GM18502 (cell line): Measurements from ENCODE around the gene ASPDH.

Experiments used
- ATAC-seq: cut with Tn5 transposase; IDR thresholded peaks from one replicate; pipeline ENCODE4 v1.9.1; 2021; ENCODE audit warnings: mild to moderate bottlenecking; ENCODE audit not compliant: unreplicated experiment, poor library complexity

ASPDH gene

DNA sequence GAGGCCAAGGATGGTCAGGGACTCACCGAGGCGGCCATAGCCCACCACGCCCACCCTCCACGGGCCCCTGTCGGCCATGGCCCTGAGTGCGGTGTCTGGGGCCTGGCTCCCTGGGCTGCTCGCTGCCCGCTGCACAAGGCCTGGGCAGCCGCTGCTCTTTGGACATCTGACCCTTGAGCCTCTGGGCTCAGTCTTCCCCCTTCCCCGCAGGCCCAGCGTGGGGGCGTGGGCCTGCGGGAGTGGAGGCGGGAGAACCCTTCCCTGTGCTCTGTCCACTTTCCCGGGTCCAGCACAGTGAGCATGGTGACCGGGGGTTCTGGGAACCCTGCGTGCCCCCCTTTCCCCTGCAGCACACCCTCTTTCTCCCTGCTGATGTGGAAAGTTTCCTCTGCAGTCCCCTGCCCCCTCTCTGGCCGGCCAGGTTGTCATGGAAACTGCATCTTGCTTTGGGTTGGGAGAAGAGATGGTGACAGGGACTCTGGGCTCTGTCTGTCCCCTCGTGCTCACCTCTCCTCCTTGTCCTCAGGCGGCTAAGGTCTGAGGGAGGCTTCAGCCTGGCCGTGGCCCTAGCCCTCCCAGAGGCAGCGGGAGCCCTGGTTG, at the start of gene ASPDH:
Gene ASPDH (minus strand): TSS at position 168 of the 600 bp plus-strand sequence. CDS start 90 bp downstream, at position 78.
- ATAC-seq = no peak

DNA sequence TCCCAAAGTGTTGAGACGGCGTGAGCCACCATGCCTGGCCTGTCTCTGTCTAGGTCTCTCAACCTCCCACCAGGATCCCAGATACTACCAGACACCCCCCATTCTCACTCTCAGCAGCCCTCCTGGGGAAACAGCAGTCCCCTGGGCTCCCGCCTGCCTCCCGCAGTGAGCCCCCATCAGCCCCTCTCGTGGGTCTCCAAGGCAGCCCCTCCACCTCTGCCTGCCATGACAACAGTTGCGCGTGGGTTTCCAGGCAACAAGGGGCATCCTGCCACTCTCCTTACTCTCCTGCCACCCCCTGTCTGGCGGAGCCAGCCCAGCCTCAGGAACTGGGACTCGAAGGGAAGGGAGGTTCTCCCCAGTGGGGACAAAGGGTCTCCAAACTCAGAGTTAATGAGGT, 49.3 kb upstream of the ASPDH start:
- no peak for ATAC-seq

DNA sequence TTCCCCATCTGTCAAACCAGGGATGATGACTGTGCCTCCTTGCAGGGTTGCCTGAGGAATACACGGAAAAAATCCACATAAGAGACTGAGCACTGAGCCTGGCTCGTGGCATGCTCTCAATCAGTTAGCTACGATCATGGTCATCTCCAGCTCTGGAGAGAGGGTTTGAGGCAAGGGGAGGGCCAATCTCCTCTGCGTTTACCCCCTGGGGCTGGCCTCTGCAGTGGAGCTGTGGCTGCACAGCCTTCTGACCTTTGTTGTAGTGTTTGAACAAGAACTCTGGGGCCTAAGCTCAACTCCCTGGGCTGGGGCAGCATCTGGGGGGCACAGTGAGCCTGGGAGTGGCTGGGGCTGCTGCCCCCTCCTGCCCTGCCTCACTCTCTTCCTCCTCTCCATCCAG, 48.6 kb upstream of the ASPDH start:
- no peak for ATAC-seq

DNA sequence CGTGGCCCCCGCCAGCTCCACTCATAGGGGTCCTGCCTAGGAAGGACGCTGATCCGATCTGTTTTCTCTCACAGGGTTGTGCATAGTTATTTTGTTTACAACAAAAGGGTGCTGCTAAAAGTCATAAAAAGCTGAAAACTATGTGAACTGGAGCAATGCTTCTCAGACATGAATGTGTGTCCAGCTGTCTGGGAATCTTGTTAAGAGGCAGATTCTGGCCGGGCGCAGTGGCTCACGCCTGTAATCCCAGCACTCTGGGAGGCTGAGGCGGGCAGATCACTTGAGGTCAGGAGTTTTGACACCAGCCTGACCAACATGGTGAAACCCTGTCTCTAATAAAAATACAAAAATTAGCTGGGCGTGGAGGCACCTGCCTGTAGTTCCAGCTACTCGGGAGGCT, 45.9 kb upstream of the ASPDH start:
- ATAC-seq = no peak

DNA sequence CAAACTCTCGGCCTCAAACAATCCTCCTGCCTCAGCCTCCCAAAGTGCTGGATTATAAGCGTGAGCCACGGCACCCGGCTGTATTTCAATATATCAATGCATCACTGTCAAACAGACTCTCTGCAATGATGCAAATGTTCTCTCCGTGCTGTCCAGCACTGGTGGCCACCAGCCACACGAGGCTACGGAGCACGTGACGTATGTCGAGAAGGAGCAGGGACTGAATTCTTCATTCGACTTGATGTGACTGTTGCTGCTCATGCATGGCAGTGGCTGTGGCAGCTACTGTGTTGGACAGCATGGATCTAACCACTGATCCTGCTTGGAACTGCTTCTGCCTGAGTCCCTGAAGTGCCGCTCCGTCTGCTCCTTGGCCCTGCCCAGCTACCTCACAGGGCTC, 44.7 kb upstream of the ASPDH start:
- no peak for ATAC-seq

GRCh38 chr19:50558039-50558438, 44.3 kb upstream of the ASPDH start:
- ATAC-seq = no peak

DNA sequence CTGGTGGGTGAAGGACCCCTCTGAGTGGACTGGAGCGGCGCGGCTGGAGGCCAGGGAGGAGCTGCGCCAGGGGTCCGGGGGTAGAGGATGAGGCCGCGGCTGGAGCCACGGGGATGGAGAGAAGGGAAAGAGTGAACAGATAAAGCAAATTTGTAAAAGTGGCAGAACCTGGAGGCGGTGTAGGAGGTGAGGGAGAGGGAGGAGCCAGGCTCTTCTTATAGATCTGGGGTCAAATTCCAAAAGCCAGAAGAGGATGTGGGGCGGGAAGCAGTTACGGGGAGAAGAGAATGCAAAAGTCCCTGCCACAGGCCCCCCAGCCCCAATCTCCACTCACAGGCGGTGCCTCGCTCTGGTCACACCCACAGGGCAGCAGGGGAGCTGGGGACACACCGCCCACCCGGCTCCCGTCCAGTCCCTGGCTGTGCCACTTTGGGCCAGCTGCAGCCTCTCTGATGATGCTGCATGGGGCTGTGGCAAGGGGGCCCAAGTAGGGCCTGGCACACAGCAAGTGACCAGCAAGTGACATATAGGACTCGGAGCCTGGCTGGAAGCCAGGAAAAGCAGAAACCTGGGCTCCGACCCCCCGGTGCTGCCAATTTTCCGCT, 43.4 kb upstream of the ASPDH start:
- ATAC-seq = no peak

DNA sequence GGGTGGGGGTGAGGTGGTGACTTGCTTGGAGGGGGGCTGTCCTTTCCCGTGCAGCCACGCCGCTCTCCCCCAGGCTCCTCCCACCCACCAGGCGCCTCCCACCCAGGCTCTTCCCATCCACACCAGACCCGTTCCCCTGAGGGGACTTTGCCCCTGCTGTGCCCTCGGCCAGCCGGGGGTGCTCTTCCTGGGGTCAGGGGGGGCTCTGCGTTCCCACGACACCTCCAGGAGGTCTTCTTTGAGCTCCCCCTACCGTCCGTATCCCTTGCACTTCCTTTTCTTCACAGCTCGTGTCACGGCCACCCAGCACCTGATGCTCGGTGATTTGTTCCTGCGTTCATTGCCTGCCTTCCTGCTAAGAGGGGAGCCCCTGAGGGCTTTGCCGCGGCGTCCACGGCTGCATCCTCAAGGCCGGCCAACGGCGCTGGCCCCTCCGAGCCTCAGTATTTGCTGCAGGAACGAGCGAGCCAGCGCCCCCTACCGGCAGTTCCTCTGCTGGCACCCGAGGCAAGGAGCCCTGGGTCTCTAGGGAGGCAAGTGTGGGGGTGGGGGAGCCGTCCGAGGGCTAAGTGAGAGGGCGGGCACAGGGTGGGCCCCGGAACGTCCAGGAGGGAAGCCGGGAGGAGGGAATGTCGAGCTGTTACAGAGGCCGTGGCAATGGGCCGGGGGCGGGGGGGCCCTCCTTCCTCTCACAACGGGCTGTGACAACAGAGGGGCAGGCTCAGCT, 42.7 kb upstream of the ASPDH start:
- no peak for ATAC-seq

DNA sequence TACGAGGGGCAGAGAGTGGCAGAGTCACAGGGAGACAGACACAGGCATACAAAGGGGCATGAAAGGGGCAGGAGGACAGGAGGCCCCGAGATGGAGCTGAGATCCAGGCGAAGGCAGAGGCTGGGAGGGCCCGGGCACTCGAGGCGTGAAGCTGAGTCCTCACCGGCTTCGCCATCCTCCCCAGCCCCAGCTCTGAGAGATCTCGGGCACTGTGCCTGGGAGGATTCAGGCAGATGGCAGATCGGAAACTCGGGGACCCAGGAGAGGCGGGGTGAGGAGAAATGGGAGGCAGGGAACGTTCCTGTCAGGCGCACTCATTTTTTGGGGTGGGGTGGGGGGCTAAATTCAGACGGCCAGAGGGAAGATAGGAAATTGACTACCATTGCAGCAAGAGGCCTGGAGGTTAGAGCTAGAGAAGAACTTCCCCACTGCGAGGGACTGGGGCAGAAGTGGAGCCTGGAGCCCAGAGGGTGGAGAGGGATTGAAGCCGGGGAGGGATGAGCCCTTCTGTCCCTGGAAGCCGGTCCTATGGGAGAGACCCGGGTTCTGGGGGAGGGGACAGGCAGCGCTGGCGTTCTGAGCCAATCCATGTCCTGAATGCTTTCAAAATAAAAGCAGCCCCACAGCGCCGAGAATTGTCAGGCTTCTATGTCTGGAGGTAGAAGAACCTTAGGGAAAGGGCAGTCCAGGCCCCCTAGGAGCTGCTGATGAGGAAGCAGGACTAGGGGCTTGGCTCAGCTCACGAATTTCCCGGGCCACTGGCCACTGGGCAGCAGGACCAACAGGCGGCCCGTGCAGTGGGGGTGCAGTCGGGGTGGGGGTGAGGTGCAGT, 42.0 kb upstream of the ASPDH start:
- ATAC-seq = no peak

DNA sequence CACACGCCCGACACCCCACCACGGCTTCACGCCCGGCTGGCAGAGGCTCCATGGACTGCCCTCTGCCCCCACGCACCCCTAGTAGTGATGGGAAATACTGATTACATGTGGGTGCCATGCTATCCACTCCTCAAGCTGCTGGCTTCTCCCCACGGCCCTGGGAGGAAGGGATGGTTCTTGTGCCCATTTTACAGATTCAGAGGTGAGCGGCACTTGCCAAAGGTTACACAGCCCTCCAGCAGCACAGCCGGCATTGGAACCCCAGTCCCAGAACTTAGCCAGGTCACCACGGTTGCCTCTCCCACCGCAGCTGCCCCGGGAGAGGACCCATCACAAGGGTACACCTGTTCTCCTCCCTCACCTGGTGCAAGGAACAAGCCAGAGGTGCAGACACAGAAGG, 41.3 kb upstream of the ASPDH start:
- no peak for ATAC-seq

GRCh38 chr19:50554212-50554611, 40.5 kb upstream of the ASPDH start:
- no peak for ATAC-seq

- ATAC-seq = no peak
Observed at GRCh38 chr19:50553134-50553703, 39.5 kb upstream of the ASPDH start.

- ATAC-seq = no peak
Observed at GRCh38 chr19:50552540-50552939, 38.8 kb upstream of the ASPDH start.

DNA sequence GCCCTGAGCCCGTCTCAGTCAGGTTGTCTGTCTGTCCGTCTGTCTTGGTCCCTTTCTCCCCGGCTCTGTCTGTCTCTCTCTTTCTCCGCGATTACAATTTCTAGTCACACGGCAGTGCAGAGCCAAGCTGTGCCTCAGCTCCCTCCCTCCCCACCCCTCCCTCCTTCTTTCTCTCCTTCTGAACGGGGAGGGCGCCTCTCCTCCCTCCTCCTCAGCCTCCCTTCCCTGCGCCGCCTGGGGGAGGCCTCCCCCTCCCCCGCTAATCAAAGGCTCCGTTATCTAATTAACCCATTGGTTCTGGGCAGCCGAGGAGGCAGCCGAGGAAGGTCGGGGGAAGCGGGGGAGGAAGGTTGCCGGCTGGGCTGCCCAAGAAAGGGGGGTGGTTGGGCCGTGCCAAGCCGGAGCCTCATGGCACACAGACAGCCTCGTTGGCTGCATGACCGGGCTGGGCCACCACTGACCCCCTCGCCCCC, 38.0 kb upstream of the ASPDH start:
- no peak for ATAC-seq

DNA sequence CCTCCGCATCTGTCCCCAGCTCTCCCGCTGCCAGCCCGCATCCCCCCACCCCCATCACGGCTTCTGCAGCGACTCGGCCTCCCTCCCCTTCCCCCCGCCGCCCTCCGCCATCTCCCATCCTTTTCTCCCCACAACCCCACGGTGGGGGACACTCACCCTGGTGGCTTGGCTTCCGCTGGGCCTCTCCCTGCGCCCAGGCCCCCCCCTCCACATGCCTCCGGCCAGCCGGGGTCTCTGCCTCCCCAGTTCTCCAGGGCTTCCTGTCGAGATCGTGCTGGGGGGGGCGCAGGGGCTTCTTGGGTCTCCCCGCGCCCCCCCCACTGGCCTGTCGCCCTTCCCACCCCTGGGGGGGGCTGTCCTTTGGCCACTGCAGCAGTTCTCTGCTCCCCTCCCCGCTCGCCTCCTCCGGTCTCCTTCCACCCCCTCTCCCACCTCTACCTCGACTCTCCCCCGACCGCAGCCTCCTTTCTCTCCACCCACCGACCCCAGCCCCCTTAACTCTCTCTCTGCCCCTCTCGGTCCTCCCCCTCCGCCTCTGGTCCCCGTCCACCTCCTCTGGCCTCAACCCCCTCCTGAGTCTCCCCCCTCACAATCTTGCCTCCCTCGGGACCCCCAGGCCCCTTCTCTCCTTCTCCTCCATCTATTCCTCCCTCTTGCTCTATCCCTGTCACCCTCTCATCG, 37.5 kb upstream of the ASPDH start:
- no peak for ATAC-seq

- ATAC-seq = no peak
Observed at GRCh38 chr19:50550594-50550966, 36.9 kb upstream of the ASPDH start.

GRCh38 chr19:50549927-50550593, 36.3 kb upstream of the ASPDH start:
- ATAC-seq = no peak

DNA sequence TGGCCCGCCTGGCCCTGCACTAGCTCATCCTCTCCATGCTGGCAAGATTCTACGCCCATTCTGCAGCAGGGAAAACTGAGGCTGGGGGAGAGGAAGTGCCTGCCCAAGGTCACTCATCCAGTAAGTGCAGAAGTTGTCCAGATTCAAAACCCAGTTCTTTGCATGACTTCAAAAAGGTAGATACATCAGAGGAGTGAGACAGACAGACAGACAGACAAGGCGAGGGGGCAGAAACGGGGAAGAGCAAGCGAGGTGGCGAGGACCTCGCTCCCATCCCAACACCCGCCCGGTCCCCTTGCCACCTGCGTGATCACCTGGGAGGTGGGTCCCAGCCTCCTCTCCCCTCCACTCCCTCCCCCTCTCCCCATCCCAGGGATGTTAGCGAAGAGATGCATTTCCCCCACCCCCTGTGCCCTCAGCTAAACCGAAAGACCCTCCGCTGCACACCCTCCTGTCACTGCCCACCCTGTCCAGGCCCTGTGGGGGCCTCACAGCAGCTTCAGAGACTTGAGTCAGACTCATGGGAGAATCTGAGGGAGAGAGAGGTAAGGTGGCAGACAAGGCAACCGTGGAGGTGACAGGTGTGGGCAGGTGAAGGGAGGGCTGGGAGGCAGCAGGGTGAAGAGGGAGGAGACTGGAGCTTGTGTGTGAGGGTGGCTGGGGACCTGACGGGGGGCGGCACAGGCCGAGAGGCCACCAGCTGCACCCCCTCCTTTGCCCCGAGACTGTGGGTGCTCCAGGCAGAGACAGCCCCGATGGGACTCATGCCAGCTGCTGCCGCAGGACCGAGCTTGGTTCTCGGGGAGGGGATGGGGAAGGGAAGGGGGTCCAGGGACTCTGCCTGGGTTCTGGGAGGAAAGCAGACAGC, 35.6 kb upstream of the ASPDH start:
- no peak for ATAC-seq
